Measurements from ENCODE around the gene CMTM7.

The CMTM7 gene

GRCh38 chr3:32414522-32415202, 23.0 kb downstream of the CMTM7 start:
- FAIRE-seq, result no peak

- no peak for FAIRE-seq
Observed at GRCh38 chr3:32419742-32420125, 28.1 kb downstream of the CMTM7 start.

GRCh38 chr3:32420126-32421038, 28.7 kb downstream of the CMTM7 start:
- no peak for FAIRE-seq

GRCh38 chr3:32421185-32421584, 29.5 kb downstream of the CMTM7 start:
- no peak for FAIRE-seq

GRCh38 chr3:32421991-32422859, 30.6 kb downstream of the CMTM7 start:
- no peak for FAIRE-seq

GRCh38 chr3:32422943-32423342, 31.3 kb downstream of the CMTM7 start:
- no peak for FAIRE-seq

GRCh38 chr3:32423534-32423933, 31.9 kb downstream of the CMTM7 start:
- FAIRE-seq, result no peak

GRCh38 chr3:32423956-32424557, 32.4 kb downstream of the CMTM7 start:
- no peak for FAIRE-seq

- no peak for FAIRE-seq
Observed at GRCh38 chr3:32424581-32425250, 33.1 kb downstream of the CMTM7 start.

- no peak for FAIRE-seq
Observed at GRCh38 chr3:32428092-32429068, 36.7 kb downstream of the CMTM7 start.

- FAIRE-seq, result no peak
Observed at GRCh38 chr3:32430900-32431299, 39.2 kb downstream of the CMTM7 start.

- no peak for FAIRE-seq
Observed at GRCh38 chr3:32431481-32431880, 39.8 kb downstream of the CMTM7 start.

- no peak for FAIRE-seq
Observed at GRCh38 chr3:32432045-32432710, 40.5 kb downstream of the CMTM7 start.

GRCh38 chr3:32432711-32433530, 41.3 kb downstream of the CMTM7 start:
- no peak for FAIRE-seq

GRCh38 chr3:32434206-32434605, 42.6 kb downstream of the CMTM7 start:
- no peak for FAIRE-seq

- no peak for FAIRE-seq
Observed at GRCh38 chr3:32435911-32436815, 44.5 kb downstream of the CMTM7 start.

- no peak for FAIRE-seq
Observed at GRCh38 chr3:32436816-32437189, 45.1 kb downstream of the CMTM7 start.

- no peak for FAIRE-seq
Observed at GRCh38 chr3:32437896-32438295, 46.2 kb downstream of the CMTM7 start.

Data from G401.6 (cell line).